ENCODE data around the gene MT1F. TPM values are rescaled to one million over a fixed set of nuclear protein-coding genes. Genes with fewer than 3 reads are reported as not detected.
A peak's percentile ranks its signal among the peaks of the same experiment; 100 is the strongest.
"Not testable (repeated sequence)": the region's sequence is repeated elsewhere in the genome, so short reads cannot be mapped to it uniquely, and the experiment has no call there.

Gene MT1F
- total RNA-seq, 2 experiments from 2014 or later: 19.6 to 24.3 TPM

DNA sequence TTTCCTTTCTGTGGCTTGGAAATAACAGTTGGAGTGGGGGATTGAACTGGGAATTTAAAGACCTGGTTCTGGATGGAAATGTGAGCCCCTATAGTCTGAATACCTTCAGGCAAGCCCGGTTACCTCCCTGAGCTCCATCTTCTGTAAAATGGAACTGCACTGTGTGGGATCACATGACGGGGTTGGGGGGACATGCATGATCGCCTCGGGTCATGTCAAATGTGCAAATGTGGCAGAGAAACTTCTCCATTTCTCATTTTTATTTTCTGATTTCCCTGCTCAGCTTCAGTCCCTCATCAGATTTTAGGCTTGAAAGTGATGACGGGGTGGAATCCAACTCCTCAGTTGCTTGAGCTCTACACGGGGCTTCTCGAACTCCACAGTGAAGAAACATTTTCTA lies 4.5 kb upstream of the MT1F start:
- ChIA-PET POLR2A (no interaction called here), CTCF (interaction anchor here (0.9 to 1.7 kb wide), 3 partner anchors 10 to 23 kb away, joined by 3 to 5 read pairs (median 3); no protein-coding TSS in a partner anchor)
- no peak overlapping the region for H3K27ac Mint-ChIP-seq
- peaks cover 10% of the 10 kb centered on the region for H3K4me1 Mint-ChIP-seq
- no peak for DNase-seq
- no peak overlapping the region for H3K4me3 Mint-ChIP-seq
- peaks cover 35% of the 10 kb centered on the region for H3K27me3 Mint-ChIP-seq
- no peaks in the 10 kb centered on the region for H3K36me3 Mint-ChIP-seq (ENCODE audit: low read depth)
- H3K9me3 Mint-ChIP-seq: no peaks in the 10 kb centered on the region

DNA sequence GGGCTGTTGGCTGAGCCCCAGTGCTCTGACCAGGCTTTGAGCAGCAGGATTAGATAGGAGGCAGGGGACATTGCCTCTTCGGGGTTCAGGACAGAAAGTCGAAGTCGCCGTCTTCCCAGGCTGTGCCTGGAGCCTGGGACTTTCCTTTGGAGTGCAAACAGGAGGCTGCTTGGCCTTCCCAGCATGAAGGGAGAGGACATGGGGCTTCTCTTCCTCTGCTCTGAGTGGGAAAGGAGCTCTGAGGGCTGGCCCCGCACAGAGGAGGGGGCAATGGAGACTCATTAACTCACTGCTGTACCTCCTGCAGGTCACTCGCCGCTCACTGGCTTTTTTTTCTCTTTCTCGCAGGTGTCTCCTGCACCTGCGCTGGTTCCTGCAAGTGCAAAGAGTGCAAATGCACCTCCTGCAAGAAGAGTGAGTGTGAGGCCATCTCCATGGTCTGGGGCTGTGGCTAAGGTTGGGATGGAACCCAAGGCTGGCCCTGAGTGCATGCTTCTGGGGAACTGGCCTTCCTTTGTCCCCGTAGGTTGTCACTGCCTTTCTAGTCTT lies 642 bp downstream of the MT1F start:
- H3K27ac Mint-ChIP-seq: peak overlapping the region; percentile 87
- H3K9me3 Mint-ChIP-seq: no peaks in the 10 kb centered on the region
- peaks cover 6% of the 10 kb centered on the region for H3K27me3 Mint-ChIP-seq
- H3K4me3 Mint-ChIP-seq: peak overlapping the region; percentile 92
- no peak for DNase-seq
- H3K36me3 Mint-ChIP-seq (ENCODE audit: low read depth): no peaks in the 10 kb centered on the region
- ChIA-PET CTCF (no interaction called here), POLR2A (no interaction called here)
- H3K4me1 Mint-ChIP-seq: peaks cover 34% of the 10 kb centered on the region

DNA sequence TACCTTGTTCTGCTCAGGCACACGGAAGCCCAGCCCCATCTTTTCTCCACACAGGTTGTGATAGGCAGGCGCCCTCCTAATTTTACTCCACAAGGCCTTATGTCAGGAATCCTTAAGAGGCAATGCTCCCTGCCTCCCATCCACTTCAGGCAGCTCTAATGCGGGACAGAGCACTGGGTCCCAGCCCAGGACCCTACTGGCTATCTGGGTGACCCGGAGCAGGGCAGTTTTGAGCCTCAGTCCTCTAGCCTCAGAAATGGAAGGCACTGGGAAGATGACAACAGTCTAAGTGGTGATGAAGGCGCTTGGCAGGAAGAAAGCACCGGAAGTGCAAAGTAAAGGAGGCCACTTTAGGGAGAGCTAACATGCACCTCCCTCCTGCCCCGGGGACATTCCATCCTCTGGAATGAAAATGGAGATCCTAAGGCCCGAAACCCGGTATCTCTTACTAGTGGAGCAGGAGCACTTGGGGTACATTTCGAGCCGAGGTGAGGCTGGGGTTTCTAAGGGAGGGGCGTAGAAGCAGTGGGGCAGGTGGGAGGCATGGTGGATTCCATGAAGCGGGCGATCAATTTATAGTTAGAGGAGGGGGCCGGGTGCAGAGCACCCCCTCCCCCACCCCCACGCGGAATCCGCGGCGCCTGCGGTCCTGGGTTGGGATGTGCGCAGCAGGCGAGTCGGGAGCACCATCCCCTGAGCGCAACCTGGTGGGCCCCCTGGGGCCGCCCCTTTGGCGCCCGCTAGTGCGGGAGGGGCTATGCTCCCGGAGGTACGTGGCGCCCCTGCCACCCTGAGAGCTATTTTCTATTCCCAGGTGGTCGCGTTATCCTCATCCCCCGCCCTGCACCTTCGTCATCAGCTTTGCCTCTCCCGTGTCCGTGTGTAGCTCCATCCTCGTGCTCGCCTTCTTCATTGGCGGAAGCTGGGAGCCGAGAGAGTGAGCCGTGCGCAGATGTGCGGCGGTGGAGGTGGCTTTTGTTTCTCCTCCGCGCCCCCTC lies 4.9 kb downstream of the MT1F start:
- Mint-ChIP-seq H3K4me1 (peaks cover 43% of the 10 kb centered on the region), H3K36me3 (ENCODE audit: low read depth) (no peaks in the 10 kb centered on the region), H3K27ac (peak overlapping the region; percentile 81), H3K27me3 (peaks cover 40% of the 10 kb centered on the region), H3K4me3 (peak overlapping the region; percentile 74), H3K9me3 (no peaks in the 10 kb centered on the region)
- ChIA-PET POLR2A (no interaction called here), CTCF (interaction anchor here (0.7 to 1.8 kb wide), 6 partner anchors 9 to 86 kb away, joined by 3 to 4 read pairs (median 3); no protein-coding TSS in a partner anchor)
- peak; percentile 43 for DNase-seq

DNA sequence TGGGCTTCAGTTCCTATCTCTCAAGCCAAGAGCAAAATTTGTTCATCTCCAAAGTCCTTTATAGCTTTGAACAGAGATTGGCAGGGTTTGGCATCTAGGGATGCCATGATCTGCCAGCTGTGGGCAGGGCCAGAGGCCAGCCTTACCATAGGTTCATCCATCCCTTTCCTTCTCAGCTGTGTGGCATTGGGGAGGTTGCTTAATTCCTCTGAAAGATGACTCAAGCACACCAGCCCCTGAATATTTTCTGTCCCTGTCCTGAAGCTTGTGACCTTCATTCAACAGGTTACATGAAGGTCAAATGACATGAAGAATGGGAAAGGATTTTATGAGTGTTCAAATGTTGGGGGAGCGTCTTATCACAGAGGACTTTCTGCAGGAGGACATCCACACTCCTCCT lies 6.7 kb downstream of the MT1F start:
- POLR2A ChIA-PET: interaction anchor here (0.6 kb wide), 1 partner anchor 34 kb away, joined by 5 read pairs; no protein-coding TSS in a partner anchor

DNA sequence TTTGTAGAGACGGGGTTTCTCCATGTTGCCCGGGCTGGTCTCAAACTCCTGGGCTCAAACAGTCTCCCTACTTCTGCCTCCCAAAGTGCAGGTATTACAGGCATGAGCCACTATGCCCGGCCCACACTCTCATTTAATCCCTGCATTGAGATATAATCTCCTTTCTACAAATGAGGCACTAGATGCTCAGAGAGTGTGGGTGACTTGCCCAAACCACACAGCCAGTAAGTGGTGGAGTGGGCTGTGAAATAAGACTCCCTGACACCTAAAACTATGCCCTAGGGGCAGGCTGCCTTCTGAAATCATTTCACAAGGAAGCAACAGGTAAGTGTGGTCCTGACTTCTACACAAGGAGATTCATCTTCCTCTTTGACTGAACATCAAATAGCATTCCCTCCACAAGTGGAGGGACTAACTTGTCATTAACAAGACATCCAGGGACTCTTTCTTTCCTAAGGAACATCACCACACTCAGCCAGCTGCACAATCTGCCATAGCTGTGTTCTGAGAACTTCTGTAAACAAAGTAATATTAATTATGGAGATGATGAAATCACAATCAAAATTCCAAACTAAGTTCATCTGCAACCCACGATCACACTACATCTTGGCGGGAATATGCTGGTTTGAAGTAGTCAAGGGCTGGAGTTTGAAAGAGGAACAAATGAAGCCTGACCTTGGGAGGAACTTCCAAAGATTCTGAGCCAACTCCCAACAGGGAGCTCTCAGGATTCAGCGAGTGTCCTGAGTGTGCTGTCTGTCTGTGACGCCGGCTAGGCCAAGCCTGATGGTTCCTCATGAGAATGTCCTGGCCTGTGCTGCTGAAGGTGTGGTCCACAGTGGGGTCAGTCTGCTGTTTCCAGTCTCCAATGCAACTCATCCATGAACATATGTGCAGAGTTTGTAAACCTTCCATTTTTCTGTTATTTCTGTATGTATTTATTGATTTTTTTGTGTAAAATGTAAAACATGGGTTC lies 7.8 kb downstream of the MT1F start:
- H3K9me3 Mint-ChIP-seq; H3K27ac Mint-ChIP-seq; POLR2A ChIA-PET; H3K4me3 Mint-ChIP-seq; H3K36me3 Mint-ChIP-seq (ENCODE audit: low read depth); DNase-seq: not testable (repeated sequence)
- H3K4me1 Mint-ChIP-seq: peaks cover 51% of the 10 kb centered on the region
- H3K27me3 Mint-ChIP-seq: peaks cover 63% of the 10 kb centered on the region
- CTCF ChIA-PET: interaction anchor here (0.5 kb wide), 1 partner anchor 148 kb away, joined by 3 read pairs; no protein-coding TSS in a partner anchor

More for the DNA sequence above, 6.7 kb downstream of the MT1F start:
- peaks cover 56% of the 10 kb centered on the region for H3K27me3 Mint-ChIP-seq
- peaks cover 2% of the 10 kb centered on the region for H3K36me3 Mint-ChIP-seq (ENCODE audit: low read depth)
- no peak overlapping the region for H3K4me3 Mint-ChIP-seq
- H3K9me3 Mint-ChIP-seq: no peaks in the 10 kb centered on the region
- no peak overlapping the region for H3K27ac Mint-ChIP-seq
- no peak for DNase-seq
- H3K4me1 Mint-ChIP-seq: peaks cover 46% of the 10 kb centered on the region
- CTCF ChIA-PET: interaction anchor here (1.0 to 1.2 kb wide), 3 partner anchors 11 to 143 kb away, joined by 3 to 4 read pairs (median 3); no protein-coding TSS in a partner anchor

DNA sequence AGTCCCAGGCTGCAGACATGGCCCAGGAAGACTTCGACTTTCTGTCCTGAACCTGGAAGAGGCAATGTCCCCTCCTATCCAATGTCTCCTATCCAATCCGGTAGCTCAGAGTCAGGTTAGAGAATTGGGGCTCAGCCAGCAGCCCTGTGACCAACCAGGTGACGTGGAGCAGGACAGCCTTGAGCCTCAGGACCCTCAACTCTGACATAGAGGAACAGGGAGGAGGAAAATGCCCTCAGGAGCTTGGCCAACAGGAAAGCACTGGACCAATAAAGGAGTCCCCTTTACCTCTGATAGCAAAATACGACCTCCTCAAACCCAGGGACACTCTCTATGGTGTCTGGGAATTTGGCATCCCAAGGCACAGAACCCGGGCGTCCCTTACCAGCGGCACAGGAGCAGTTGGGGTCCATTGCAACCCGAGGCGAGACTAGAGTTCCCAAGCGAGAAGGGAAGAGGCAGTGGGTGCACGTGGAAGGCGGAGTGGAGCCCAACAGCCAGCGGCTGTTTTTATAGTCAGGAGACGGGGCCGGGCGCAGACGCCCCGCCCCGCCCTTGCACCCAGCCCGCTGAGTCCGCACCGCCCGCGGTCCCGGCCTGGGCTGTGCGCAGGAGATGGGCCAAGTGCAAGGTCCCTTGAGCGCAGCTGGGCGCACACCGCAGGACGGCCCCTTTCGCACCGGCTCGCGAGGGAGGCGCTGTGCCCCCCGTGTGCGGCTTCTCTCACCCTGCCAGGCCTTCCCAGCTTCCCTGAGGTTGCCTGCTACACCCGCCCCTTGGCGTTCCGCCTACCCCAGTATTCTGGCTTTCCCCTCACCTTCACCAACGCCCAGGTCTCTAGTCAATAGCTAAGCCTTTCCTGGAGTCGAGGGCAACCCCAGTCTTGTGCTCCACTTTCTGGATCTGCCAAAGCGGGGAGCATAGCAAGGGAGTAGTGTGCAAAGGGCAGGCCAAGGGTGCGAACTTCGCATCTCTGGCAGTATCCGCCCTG lies 10.1 kb downstream of the MT1F start, which contains the start of gene MT1G:
Gene MT1G (minus strand): TSS at position 485 of the 991 bp plus-strand sequence. CDS start 72 bp downstream, at position 413.
- Mint-ChIP-seq H3K27ac (no peak within 1 kb of the TSS), H3K27me3 (peaks cover 82% of the 10 kb centered on the region), H3K4me3 (peak within 1 kb of the TSS; percentile 46), H3K36me3 (ENCODE audit: low read depth) (peaks cover 2% of the 10 kb centered on the region), H3K4me1 (peaks cover 42% of the 10 kb centered on the region), H3K9me3 (no peaks in the 10 kb centered on the region)
- peak; percentile 55 for DNase-seq
- POLR2A ChIA-PET: interaction anchor here (1.3 kb wide), 1 partner anchor 13 kb away, joined by 3 read pairs; no protein-coding TSS in a partner anchor
- CTCF ChIA-PET: interaction anchor here (0.8 to 1.5 kb wide), 6 partner anchors 8 to 91 kb away, joined by 3 to 4 read pairs (median 3); no protein-coding TSS in a partner anchor

DNA sequence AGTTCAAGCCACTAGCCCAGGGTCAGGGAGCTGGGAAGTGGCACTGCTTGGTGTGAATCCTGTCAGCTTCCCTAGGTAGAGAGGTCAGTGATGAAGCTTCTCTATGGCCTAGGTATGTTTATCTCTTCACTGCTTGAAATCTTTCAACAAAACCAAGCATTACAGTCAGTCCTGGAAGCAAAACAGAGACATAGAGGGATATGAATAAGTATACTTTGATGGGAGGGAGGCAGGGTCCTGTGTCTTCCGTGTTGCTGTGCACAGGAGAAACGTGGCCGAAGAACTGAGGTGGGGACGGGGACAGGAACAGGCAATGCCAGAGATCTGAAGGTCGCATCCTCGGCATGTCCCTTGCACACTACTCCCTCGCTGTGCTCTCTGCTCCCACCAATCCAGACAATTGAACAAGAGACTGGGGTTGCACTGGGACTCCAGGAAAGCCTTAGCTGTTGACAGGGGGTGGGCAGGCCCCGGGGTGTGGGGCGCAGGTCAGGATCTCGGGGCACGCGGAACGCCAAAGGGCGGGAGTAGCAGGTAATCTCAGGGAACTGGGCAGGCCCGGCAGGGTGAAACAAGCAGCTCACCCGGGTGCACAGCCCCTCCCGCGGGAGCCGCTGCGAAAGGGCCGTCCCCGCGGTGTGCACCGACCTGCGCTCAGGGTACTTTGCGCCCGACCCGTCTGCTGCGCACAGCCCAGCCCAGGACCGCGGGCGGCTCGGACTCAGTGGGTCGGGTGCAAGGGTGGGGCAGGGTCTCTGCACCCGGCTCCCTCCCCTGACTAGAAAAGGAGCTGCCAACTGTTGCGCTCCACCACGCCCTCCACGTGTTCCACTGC lies 11.5 kb downstream of the MT1F start, which contains the start of gene MT1H:
Gene MT1H (plus strand): TSS at position 810 of the 835 bp plus-strand sequence. CDS start 71 bp downstream, outside the sequence.
- ChIA-PET POLR2A (interaction anchor here (1.3 kb wide), 1 partner anchor 11 kb away, joined by 3 read pairs; no protein-coding TSS in a partner anchor), CTCF (interaction anchor here (0.6 to 1.6 kb wide), 5 partner anchors 8 to 430 kb away, joined by 3 to 5 read pairs (median 3); partner anchors contain the start of gene MT1X)
- no peak within 1 kb of the TSS for H3K27ac Mint-ChIP-seq
- peak; percentile 17 for DNase-seq
- H3K27me3 Mint-ChIP-seq: peaks cover 83% of the 10 kb centered on the region
- H3K36me3 Mint-ChIP-seq (ENCODE audit: low read depth): peaks cover 2% of the 10 kb centered on the region
- H3K4me1 Mint-ChIP-seq: peaks cover 35% of the 10 kb centered on the region
- no peak within 1 kb of the TSS for H3K4me3 Mint-ChIP-seq
- H3K9me3 Mint-ChIP-seq: no peaks in the 10 kb centered on the region

DNA sequence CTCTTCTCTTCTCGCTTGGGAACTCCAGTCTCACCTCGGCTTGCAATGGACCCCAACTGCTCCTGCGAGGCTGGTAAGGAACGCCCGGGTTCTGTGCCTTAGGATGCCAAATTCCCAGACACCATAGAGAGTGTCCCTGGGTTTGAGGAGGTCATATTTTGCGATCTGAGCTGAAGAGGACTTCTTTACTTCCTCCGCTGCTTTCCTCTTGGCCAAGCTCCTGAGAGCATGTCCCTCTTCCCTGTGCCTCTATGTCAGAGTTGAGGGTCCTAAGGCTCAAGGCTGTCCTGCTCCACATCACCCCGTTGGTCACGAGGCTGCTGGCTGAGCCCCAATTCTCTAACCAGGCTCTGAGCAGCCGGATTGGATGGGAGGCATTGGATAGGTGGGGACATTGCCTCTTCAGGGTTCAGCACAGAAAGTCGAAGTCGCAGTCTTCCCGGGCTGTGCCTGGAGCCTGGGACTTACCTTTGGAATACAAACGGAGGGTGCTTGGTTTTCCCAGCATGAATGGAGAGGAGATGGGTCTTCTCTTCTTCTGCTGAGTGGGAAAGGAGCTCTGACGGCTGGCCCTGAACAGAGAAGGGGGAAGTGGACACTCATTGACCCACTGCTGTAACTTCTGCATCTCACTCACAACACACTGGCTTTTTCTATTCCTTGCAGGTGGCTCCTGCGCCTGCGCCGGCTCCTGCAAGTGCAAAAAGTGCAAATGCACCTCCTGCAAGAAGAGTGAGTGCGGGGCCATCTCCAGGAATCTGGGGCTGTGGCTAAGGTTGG lies 12.3 kb downstream of the MT1F start:
- ChIA-PET CTCF (interaction anchor here (0.6 to 1.6 kb wide), 4 partner anchors 8 to 429 kb away, joined by 3 to 5 read pairs (median 4); partner anchors contain the start of gene MT1X), POLR2A (no interaction called here)

DNA sequence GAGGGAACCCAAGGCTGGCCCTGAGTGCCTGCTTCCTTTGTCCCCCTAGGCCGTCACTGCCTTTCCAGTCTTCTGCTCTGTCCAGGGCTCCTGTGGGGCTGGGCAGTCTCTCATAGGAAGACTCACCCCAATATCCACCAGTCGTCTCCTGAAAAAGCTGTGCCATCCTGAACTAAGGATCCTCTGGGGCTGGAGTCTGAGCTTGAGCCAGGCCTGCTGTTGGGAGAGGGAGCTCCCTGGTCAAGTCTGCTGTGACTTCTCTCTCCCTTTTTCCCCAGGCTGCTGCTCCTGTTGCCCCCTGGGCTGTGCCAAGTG lies 12.8 kb downstream of the MT1F start:
- POLR2A ChIA-PET: no interaction called here

More for the DNA sequence above, 12.3 kb downstream of the MT1F start:
- Mint-ChIP-seq H3K9me3 (no peaks in the 10 kb centered on the region), H3K4me1 (peaks cover 42% of the 10 kb centered on the region), H3K36me3 (ENCODE audit: low read depth) (peaks cover 2% of the 10 kb centered on the region), H3K27me3 (peaks cover 82% of the 10 kb centered on the region), H3K4me3 (no peak overlapping the region), H3K27ac (no peak overlapping the region)
- no peak for DNase-seq

DNA sequence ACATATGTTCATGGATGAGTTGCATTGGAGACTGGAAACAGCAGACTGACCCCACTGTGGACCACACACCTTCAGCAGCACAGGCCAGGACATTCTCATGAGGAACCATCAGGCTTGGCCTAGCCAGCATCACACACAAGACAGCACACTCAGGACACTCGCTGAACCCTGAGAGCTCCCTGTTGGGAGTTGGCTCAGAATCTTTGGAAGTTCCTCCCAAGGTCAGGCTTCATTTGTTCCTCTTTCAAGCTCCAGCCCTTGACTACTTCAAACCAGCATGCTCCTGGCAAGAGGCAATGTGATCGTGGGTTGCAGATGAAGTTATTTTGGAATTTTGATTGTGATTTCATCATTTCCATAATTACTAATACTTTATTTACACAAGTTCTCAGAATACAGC lies 13.9 kb downstream of the MT1F start:
- H3K27ac Mint-ChIP-seq; H3K36me3 Mint-ChIP-seq (ENCODE audit: low read depth); DNase-seq; H3K4me3 Mint-ChIP-seq; H3K9me3 Mint-ChIP-seq; POLR2A ChIA-PET: not testable (repeated sequence)
- CTCF ChIA-PET: interaction anchor here (0.8 to 1.5 kb wide), 2 partner anchors 11 to 30 kb away, joined by 3 to 4 read pairs; partner anchors contain the start of gene MT1X
- peaks cover 76% of the 10 kb centered on the region for H3K27me3 Mint-ChIP-seq
- H3K4me1 Mint-ChIP-seq: peaks cover 51% of the 10 kb centered on the region

More for the DNA sequence above, 12.8 kb downstream of the MT1F start:
- H3K4me3 Mint-ChIP-seq: no peak overlapping the region
- no peak overlapping the region for H3K27ac Mint-ChIP-seq
- H3K36me3 Mint-ChIP-seq (ENCODE audit: low read depth): peaks cover 2% of the 10 kb centered on the region
- no peak for DNase-seq
- peaks cover 47% of the 10 kb centered on the region for H3K4me1 Mint-ChIP-seq
- no peaks in the 10 kb centered on the region for H3K9me3 Mint-ChIP-seq
- CTCF ChIA-PET: interaction anchor here (1.0 to 1.6 kb wide), 3 partner anchors 12 to 38 kb away, joined by 4 to 5 read pairs (median 4); partner anchors contain the start of gene MT1X
- peaks cover 82% of the 10 kb centered on the region for H3K27me3 Mint-ChIP-seq

Measured in activated CD4-positive, alpha-beta T cell treated with anti-CD3 and anti-CD28 coated beads, Interleukin-2, amount 10 ng/mL, durations not matched to agents 7 days and 5 days (primary cell).